Gastroesophageal sphincter (tissue), 4 donors: ENCODE data around the gene DNLZ. TPM values are rescaled to one million over a fixed set of nuclear protein-coding genes. Genes with fewer than 3 reads are reported as not detected.

Experiments
- ATAC-seq: fragments of 150-250 bp; one replicate; pipeline ENCODE4 v1.9.1; 2016; ENCODE audit warnings: mild to moderate bottlenecking, moderate library complexity
- H3K27ac ChIP-seq, 4 donors: fragments of 200-600 bp; sonication (generic) in 3 of 4; 1 replicate in 3 of 4; 2 replicates in 1 of 4; pipeline ENCODE4 v1.5.1; 2016 to 2019
- H3K27me3 ChIP-seq: fragments of 200-600 bp; sonication (generic); one replicate; pipeline ENCODE4 v1.5.1; 2019
- H3K36me3 ChIP-seq, 2 donors: fragments of 200-600 bp; sonication (generic); one replicate each; pipeline ENCODE4 v1.5.1; 2019; ENCODE audit warnings: control low read depth in 1 of 2
- H3K4me1 ChIP-seq, 3 donors: fragments of 200-600 bp; sonication (generic); 1 replicate in 2 of 3; 2 replicates in 1 of 3; pipeline ENCODE4 v1.5.1; 2016 to 2019; ENCODE audit warnings: control low read depth in 2 of 3
- H3K4me3 ChIP-seq, 2 donors: fragments of 200-600 bp; sonication (generic); one replicate each; pipeline ENCODE4 v1.5.1; 2019; ENCODE audit warnings: mild to moderate bottlenecking in 1 of 2, moderate library complexity in 1 of 2
- H3K9me3 ChIP-seq, 3 donors: fragments of 200-600 bp; sonication (generic); one replicate each; pipeline ENCODE4 v1.5.1; 2017 to 2019; ENCODE audit warnings: control low read depth in 2 of 3
- CTCF ChIP-seq, 4 experiments: fragments of 200-600 bp in 2 of 4; fragments of 450-650 bp in 2 of 4; sonication (generic) in 1 of 4; IDR thresholded peaks; one replicate each; pipeline ENCODE4 v1.5.1; 2017 to 2019; ENCODE audit warnings: antibody characterized with exemption in 4 of 4, mild to moderate bottlenecking in 2 of 4, moderate library complexity in 2 of 4
- EP300 ChIP-seq: sonication (generic); formaldehyde crosslinking; IDR thresholded peaks from one replicate; pipeline ENCODE4 v1.6.1; 2017; ENCODE audit warnings: antibody characterized with exemption, mild to moderate bottlenecking
- POLR2A ChIP-seq, 2 donors: fragments of 450-650 bp; IDR thresholded peaks; one replicate each; pipeline ENCODE4 v1.6.1; 2017; ENCODE audit warnings: antibody characterized with exemption in 2 of 2, mild to moderate bottlenecking in 2 of 2, moderate library complexity in 1 of 2
- POLR2AphosphoS5 ChIP-seq: sonication (generic); formaldehyde crosslinking; IDR thresholded peaks from one replicate; pipeline ENCODE4 v1.6.1; 2017; ENCODE audit warnings: antibody characterized with exemption
- WGBS, 2 donors: methylation state at CpG; one replicate each; pipeline ENCODE4 v1.1.5; 2018; ENCODE audit warnings: low coverage in 1 of 2; 5-methylcytosine and 5-hydroxymethylcytosine counted together
- total RNA-seq, 4 donors: library from RNA; depleted of rRNA; stranded (reverse); fragments of >200 nt; gene quantifications; one replicate each; pipeline ENCODE4 v1.1.0, GENCODE V29; 2016

The DNLZ gene
- total RNA-seq, 4 donors from 2014 or later = 8.4 to 23.7 (median 15.7) TPM

GRCh38 chr9:136351252-136351800, 12.2 kb downstream of the DNLZ start:
- no peak overlapping the region for H3K27ac ChIP-seq
- no peak overlapping the region for H3K4me3 ChIP-seq
- H3K9me3 ChIP-seq = no peaks in the 10 kb centered on the region
- no peak for ATAC-seq
- H3K36me3 ChIP-seq = peaks cover 0 to 29% of the 10 kb centered on the region in 2 donors
- no CpG with 5 or more reads among the region's 11 CpGs for WGBS, 2 donors
- H3K27me3 ChIP-seq = no peaks in the 10 kb centered on the region
- TF ChIP-seq POLR2A (IDR thresholded peaks at IDR 0.05) (no peak), EP300 (no peak), CTCF (IDR thresholded peaks at IDR 0.05) (no peak), POLR2AphosphoS5 (no peak)
- peaks cover 0 to 32% (median 8%) of the 10 kb centered on the region in 3 donors for H3K4me1 ChIP-seq

- H3K36me3 ChIP-seq = peaks cover 0 to 22% of the 10 kb centered on the region in 2 donors
- H3K4me1 ChIP-seq = peaks cover 0 to 35% (median 9%) of the 10 kb centered on the region in 3 donors
- WGBS, 2 donors = no CpG with 5 or more reads among the region's 24 CpGs
- no peak for ATAC-seq
- TF ChIP-seq POLR2A (IDR thresholded peaks at IDR 0.05) = no peak
- no peak for TF ChIP-seq EP300
- TF ChIP-seq CTCF (IDR thresholded peaks at IDR 0.05) = no peak
- no peak for TF ChIP-seq POLR2AphosphoS5
- no peak overlapping the region for H3K27ac ChIP-seq
- no peak overlapping the region for H3K4me3 ChIP-seq
- H3K9me3 ChIP-seq = no peaks in the 10 kb centered on the region
- H3K27me3 ChIP-seq = no peaks in the 10 kb centered on the region
Measured at GRCh38 chr9:136349546-136349945, 14.0 kb downstream of the DNLZ start.

- TF ChIP-seq EP300 = no peak
- no peak for ATAC-seq
- H3K4me1 ChIP-seq = peaks cover 0 to 28% (median 5%) of the 10 kb centered on the region in 3 donors
- H3K4me3 ChIP-seq = no peak overlapping the region
- peaks cover 0 to 22% of the 10 kb centered on the region in 2 donors for H3K36me3 ChIP-seq
- no peaks in the 10 kb centered on the region for H3K9me3 ChIP-seq
- no peaks in the 10 kb centered on the region for H3K27me3 ChIP-seq
- WGBS, 2 donors = no CpG with 5 or more reads among the region's 14 CpGs
- H3K27ac ChIP-seq = no peak overlapping the region
Measured at GRCh38 chr9:136348691-136349090, 14.9 kb downstream of the DNLZ start.

- H3K4me1 ChIP-seq = peaks cover 0 to 32% (median 9%) of the 10 kb centered on the region in 3 donors
- 56 to 87% methylated on average over 13 to 14 of the region's 34 CpGs for WGBS, 2 donors
- no peak overlapping the region for H3K4me3 ChIP-seq
- TF ChIP-seq POLR2A (IDR thresholded peaks at IDR 0.05) (no peak), EP300 (no peak), CTCF (IDR thresholded peaks at IDR 0.05) (no peak), POLR2AphosphoS5 (no peak)
- H3K36me3 ChIP-seq = peaks cover 0 to 22% of the 10 kb centered on the region in 2 donors
- no peaks in the 10 kb centered on the region for H3K9me3 ChIP-seq
- no peaks in the 10 kb centered on the region for H3K27me3 ChIP-seq
- H3K27ac ChIP-seq = no peak overlapping the region
- no peak for ATAC-seq
Measured at GRCh38 chr9:136347472-136348256, 15.9 kb downstream of the DNLZ start.

- WGBS, 2 donors = no CpG with 5 or more reads among the region's 20 CpGs
- TF ChIP-seq POLR2AphosphoS5 (no peak), EP300 (no peak), CTCF (IDR thresholded peaks at IDR 0.05) (no peak)
- no peak overlapping the region for H3K4me3 ChIP-seq
- H3K9me3 ChIP-seq = no peaks in the 10 kb centered on the region
- H3K27me3 ChIP-seq = no peaks in the 10 kb centered on the region
- peaks cover 0 to 39% (median 16%) of the 10 kb centered on the region in 3 donors for H3K4me1 ChIP-seq
- H3K27ac ChIP-seq = peak overlapping the region in 1 of 4 donors; percentile 71
- H3K36me3 ChIP-seq = peaks cover 0 to 22% of the 10 kb centered on the region in 2 donors
- no peak for ATAC-seq
Measured at GRCh38 chr9:136346927-136347465, 16.5 kb downstream of the DNLZ start.
